Astrocyte of the cerebellum (primary cell): ENCODE measurements around the gene HOXA13.

ENCODE experiments used
- DNase-seq: peaks from one replicate; pipeline ENCODE4 v3.0.0-alpha.2; 2011; ENCODE audit warnings: low read depth
- H3K4me3 ChIP-seq: 2 replicates; pipeline ENCODE4 v1.5.1; 2011; ENCODE audit warnings: mild to moderate bottlenecking, low read depth, low read length, moderate library complexity
- CTCF ChIP-seq: IDR thresholded peaks from 2 replicates; pipeline ENCODE4 v1.5.1; 2012; ENCODE audit warnings: low read length, low read depth, moderate library complexity, mild to moderate bottlenecking; ENCODE audit errors: missing control alignments
- in situ Hi-C: cut with HindIII; loops from 2 replicates; pipeline ENCODE4 v1.10.0; 2017; ENCODE audit warnings: low sequenced_read_pairs

Gene HOXA13

GRCh38 chr7:27164367-27165088 is 35.4 kb downstream of the HOXA13 start:
- in situ Hi-C loops = loop anchor here (5.0 to 25.0 kb wide), 2 partner anchors 777 to 1002 kb away; partner anchors contain the start of gene NFE2L3
- H3K4me3 ChIP-seq = no peak overlapping the region
- TF ChIP-seq CTCF = no peak
- DNase-seq = no peak

DNA sequence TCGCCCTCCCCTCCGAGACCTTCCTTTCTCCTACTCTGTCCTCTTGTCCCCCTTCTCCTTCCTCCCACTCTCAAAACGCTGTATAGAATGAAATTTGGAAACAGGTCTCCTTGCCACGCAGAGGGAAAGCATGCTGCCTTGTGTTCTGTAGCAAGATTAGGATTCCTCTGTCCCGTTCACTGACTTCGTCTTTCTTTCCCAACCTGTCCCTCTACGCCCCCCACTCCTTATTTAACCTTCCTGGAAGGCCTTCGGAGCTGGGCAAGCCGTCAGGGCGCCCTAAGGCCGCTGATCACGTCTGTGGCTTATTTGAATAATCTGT is 35.9 kb downstream of the HOXA13 start:
- no peak for DNase-seq
- in situ Hi-C loops = loop anchor here (5.0 to 25.0 kb wide), 2 partner anchors 777 to 1002 kb away; partner anchors contain the start of gene NFE2L3
- TF ChIP-seq CTCF = no peak
- no peak overlapping the region for H3K4me3 ChIP-seq

DNA sequence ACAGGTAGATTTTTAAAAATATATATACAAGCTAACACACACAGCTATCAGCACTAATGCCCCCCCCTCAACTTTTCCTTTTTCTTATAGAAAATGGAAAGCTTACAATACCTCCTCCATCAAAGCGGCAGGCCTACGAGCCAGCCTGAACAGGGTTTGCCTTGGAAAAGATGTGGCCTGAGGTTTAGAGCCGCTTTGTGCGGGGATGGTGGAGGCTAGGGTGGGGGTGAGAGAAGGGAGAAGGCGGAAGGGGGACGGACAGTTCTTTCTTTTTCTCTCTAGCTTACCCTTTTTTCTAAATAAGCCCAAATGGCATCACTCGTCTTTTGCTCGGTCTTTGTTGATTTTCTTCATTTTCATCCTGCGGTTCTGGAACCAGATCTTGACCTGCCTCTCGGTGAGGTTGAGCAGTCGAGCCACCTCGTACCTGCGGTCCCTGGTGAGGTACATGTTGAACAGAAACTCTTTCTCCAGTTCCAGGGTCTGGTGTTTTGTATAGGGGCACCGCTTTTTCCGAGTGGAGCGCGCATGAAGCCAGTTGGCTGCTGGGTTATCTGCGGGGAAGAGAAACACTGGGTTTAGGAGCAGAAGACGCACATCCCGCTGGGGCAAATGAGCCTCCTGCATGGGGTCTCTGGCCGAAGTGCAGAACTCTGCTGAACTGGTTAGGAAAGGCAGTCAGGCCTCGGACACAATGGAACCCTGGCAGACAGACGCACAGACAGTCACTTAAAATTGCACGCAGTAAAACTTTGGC is 36.4 kb downstream of the HOXA13 start:
- in situ Hi-C loops = loop anchor here (5.0 to 25.0 kb wide), 2 partner anchors 776 to 1001 kb away; partner anchors contain the start of gene NFE2L3
- DNase-seq = no peak
- H3K4me3 ChIP-seq = no peak overlapping the region
- no peak for TF ChIP-seq CTCF

DNA sequence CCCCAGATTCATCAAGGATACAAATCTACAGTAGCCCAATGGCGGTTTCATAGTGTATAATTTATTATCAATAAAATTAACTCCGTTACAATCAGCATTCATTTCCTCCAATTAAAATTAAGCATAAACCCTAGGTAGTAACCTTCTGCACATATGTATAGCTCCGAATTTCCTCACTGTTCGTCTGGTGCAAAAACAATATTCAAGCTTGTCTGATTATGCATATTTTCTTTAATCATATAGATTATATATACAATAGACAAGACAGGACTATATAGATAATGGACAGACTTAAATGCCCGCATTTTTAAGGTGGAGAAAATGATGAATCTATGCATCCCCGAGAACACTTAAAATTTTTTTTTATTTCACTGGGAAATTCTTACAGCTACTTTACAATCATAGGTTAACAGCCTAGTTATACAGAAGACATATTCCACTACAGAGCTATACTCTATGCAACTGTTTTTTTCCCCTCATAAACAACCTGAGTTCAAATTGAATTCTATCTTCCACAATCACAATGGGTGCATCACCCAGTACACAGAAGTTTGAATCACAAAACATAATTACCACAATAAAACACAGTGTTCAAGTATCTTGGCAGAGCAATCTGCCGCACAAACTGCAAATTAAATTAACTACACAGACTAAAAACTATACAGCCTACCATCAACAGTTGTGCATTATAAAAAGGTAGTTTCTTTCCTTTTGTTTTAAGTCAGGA is 37.2 kb downstream of the HOXA13 start:
- TF ChIP-seq CTCF = no peak
- no peak overlapping the region for H3K4me3 ChIP-seq
- DNase-seq = no peak
- in situ Hi-C loops = loop anchor here (5.0 to 25.0 kb wide), 2 partner anchors 775 to 1000 kb away; partner anchors contain the start of gene NFE2L3

DNA sequence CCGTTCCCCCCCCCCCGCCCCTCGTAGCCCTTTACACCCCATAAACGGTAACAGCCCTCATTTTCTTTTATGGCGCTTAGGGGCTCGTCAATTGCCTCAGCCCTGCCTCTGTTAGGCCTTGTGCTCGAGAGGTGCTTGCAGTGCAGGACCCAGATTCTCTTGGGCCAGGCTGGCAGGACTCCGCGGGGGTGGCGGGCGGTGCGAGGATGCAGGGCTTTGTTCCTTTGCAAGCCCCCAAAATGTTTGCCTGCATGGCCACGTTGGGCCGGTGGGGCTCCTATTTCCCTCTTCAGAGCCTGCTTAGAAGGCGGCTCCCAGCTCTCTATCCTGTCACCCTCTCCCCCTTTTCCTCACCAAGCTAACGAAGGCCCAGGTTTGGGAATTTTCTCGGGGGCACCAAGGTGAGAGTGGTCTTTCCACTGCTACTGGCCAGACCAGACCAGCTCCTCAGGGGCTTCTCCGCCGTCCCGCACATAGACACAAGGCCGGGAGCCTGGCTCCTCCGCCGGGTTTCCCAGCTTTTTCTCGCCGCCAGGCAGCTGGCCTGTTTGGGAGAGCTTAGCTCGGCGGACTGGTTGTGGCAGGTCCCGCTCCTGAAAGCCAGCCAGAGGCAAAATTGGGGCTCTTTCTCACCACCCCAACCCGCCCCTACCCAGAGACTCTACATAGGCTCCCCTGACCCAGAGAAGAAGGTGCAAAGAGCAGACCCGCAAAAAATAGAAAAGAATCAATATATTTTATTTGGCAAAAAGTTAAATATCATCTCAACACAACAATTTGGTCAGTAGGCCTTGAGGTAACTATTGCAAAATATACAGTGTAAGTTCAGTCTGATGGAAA is 38.0 kb downstream of the HOXA13 start:
- in situ Hi-C loops = loop anchor here (5.0 to 25.0 kb wide), 2 partner anchors 775 to 1000 kb away; partner anchors contain the start of gene NFE2L3
- no peak for TF ChIP-seq CTCF
- DNase-seq = no peak
- no peak overlapping the region for H3K4me3 ChIP-seq
